AG08396 (cell line): ENCODE measurements around the gene GABRG3.

Experiments used
- DNase-seq: peaks from one replicate; pipeline ENCODE4 v3.0.0; 2012; ENCODE audit warnings: low spot score, mixed read lengths

The GABRG3 gene

GRCh38 chr15:27509014-27509413 is 538.0 kb downstream of the GABRG3 start:
- DNase-seq, result no peak

DNA sequence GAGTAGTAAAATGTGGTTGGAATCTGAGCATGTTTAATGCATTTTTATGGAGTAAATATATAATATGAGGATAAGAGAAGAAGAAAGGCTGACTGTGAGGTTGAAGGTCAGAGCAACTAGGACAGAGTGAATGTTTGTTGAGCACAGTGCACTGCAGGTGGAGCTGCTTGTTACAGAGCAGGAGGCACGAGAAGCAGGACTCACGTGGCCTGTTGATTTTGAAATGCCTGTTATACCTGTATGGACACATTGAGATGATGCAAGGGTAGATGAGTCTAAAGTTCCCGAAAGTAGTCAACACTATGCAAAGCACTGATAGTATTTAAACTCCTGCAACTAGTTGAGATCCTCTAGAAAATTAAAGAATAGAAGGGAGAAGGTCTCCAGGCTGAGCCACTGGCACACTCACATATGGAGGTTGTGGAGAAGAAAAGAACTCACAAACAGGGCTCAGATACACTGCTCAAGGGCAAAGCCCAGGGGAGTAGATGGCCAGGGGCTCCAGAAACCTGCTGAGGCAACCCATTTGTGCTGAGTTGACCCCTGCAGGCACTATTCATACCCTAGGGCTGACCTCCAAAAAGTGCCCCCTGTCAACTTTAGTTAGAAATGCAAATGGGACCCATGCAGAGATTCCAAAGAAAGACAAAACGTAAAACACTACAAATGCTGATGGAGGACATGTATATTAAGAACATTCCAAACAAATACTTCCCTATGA is 541.5 kb downstream of the GABRG3 start:
- DNase-seq, result no peak

- DNase-seq, result no peak
These were observed 543.5 kb downstream of the GABRG3 start for GRCh38 chr15:27514526-27514925.

- no peak for DNase-seq
These were observed 556.6 kb downstream of the GABRG3 start for GRCh38 chr15:27527490-27528067.

DNA sequence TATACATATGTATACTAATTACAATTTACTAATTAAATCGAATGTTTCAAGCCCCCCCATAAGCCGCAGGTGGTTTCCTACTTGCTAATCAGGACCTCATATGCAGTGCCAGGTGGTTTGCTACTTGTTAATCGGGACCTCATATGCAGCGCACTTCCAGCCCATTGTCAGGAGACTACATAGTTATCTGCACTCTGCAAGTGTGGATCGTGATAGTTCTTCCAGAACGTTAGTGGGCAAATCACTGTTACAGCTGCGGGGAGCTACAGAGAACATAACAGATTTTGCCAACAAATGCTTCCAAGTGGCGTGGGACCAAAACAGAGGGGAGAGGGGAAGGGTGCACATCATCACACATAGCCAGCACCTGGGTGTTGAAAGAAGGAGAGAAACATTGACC is 558.4 kb downstream of the GABRG3 start:
- DNase-seq, result no peak

GRCh38 chr15:27530994-27531393 is 560.0 kb downstream of the GABRG3 start:
- no peak for DNase-seq

- no peak for DNase-seq
These were observed 561.4 kb downstream of the GABRG3 start for GRCh38 chr15:27532358-27532757.

DNA sequence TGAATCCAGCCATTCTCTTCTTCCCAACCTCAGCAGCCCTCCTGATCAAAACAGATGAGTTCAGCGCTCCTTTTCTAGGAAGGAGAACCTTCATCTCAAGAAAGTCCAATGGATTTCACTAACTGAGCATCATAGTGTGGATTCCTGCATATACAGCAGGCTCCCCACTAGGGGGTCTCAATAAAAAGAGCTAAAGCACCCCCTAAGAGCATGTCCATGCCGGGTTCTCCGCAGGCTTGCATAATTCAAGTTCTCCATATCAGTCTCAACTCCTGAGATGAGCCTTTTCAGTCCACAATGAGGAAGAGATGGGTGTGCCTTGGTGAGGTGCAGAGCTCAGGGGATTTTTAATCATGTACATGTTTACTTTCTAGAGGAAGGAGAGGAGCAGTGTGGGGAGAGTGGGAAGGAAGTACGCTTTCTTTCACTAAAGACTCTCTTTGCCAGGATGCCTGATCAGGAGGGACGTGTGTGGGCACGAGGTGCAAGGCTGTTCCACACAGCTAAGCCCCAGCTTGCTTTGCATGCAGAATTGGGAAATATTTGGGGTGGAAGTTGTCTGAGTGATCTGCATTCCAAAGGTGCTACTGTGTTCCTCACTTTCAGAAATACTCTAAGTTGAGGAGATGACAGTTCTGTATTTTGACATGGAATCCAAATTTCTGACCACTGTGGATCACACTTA is 564.6 kb downstream of the GABRG3 start:
- DNase-seq, result no peak

GRCh38 chr15:27538325-27538724 is 567.3 kb downstream of the GABRG3 start:
- DNase-seq, result no peak

GRCh38 chr15:27541581-27541980 is 570.6 kb downstream of the GABRG3 start:
- DNase-seq, result no peak

GRCh38 chr15:27545494-27546255 is 574.7 kb downstream of the GABRG3 start:
- DNase-seq, result no peak

- no peak for DNase-seq
These were observed 578.8 kb downstream of the GABRG3 start for GRCh38 chr15:27549746-27550145.

GRCh38 chr15:27550635-27551034 is 579.7 kb downstream of the GABRG3 start:
- no peak for DNase-seq

DNA sequence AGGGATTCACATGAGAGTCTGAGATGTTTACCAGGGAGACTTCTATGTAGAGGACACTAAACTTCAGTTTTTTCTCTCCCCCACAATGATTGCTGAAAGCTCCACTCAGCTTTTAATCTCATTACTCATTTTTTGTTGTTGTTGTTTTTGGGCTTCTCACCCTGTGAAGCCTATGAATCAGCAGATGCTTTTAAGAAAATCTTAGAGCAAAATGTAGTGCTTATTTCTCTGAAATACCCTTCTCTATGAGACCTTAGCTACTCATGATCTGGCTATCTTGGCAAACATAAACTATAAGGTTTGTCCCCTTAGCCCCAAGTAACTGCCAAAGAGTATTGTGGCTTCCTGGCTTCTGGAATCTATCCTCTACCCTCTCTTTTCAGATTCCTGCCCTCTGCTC is 590.8 kb downstream of the GABRG3 start:
- DNase-seq, result no peak

DNA sequence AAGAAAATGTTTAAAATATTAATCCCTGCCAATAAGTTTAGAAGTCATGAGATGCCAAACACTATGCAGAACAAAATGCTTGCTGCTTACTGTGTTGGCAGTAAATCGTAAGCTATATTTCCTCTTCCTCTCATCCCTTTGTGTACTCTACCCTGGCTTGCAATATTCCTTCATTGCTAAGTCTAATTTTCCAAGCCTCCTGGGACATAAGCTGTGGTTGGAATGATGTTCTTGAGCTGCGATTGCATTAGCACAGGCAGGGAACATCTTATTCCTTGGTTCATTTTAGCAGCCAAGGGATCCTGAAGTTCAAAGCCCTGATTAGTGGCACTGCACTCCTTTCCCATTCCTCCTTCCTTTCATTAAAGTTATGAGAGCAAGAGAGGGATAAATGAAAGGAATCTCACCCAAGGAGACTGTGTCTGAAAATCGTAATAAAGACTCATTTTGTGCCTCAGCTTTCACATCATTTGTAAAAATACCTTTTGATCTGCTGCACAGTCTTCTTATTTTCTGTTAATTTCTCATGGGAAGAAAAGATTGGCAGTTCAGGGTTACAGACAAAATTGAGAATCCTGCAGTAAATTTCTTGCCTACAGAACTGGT is 592.9 kb downstream of the GABRG3 start:
- DNase-seq, result no peak

- no peak for DNase-seq
These were observed 593.7 kb downstream of the GABRG3 start for GRCh38 chr15:27564656-27565055.

GRCh38 chr15:27570746-27571145 is 599.8 kb downstream of the GABRG3 start:
- no peak for DNase-seq

DNA sequence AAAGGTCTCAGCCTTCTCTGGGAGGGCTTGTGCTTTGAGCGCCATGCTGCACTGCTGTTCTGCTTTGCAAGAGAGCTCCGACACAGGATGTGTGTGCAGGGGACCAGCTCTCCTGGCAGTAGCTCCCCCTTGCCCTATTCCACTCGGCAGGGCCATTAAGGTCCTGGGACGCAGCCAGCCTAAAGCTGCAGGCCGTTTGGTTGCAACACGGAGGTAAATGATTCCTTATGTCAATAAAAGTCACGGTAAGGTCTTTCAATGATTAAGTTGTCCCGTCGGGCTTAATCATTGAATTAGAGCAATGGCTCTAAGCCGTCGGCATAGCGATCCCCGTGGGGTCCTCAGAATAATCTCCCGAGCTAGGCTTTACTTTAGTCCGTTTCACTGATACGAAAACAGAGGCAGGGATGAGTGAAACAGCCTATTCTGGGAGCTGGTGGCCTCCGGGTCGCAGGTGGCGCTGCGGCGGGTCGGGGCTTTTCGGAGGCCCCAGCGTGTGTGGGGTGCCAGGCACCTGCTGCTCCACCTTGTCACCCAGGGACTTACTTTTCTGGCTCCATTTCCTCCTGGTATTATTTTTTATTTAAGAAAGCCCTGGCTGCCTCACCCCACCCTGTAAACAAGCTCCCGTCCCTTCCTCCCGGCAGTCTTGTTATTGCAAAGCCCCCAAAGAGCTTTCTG is 603.0 kb downstream of the GABRG3 start:
- no peak for DNase-seq

- DNase-seq, result no peak
These were observed 603.6 kb downstream of the GABRG3 start for GRCh38 chr15:27574541-27575054.

GRCh38 chr15:27575521-27575920 is 604.5 kb downstream of the GABRG3 start:
- DNase-seq, result no peak

DNA sequence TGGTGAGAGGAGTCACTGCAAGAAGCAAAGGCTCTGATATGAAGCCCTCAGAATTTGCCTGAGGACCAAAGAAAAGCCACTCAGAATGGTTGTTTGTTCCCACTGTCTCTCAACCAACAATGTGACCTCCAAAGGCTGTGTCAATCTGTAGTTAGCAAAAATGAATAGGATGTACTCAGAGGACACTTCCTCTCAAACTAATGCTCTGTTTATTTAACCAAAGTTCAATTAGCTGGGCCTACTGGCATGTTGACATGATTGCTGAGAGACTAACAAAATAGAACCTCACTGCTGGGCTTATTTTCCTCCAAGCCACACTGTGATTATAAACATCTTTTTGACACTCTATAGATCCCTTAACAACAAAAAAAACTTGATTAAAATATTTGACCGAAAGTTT is 605.6 kb downstream of the GABRG3 start:
- no peak for DNase-seq
